OCI-LY1 (cell line): ENCODE measurements around the gene ZHX3.

Experiments
- H2AFZ ChIP-seq: fragments of 200-600 bp; sonication (generic), shearing (Covaris generic); 2 replicates; pipeline ENCODE4 v1.6.0; 2014; ENCODE audit warnings: antibody characterized with exemption, mild to moderate bottlenecking, low read length
- H3F3A ChIP-seq: fragments of 200-600 bp; sonication (generic), shearing (Covaris generic); 2 replicates; pipeline ENCODE4 v1.6.0; 2014; ENCODE audit warnings: mild to moderate bottlenecking, antibody characterized with exemption, low read length, moderate library complexity; ENCODE audit not compliant: insufficient read depth
- H3K27ac ChIP-seq: fragments of 200-600 bp; sonication (generic); 2 replicates; pipeline ENCODE4 v1.5.1; 2014; ENCODE audit warnings: low read length, mixed run types, mild to moderate bottlenecking, low read depth; ENCODE audit not compliant: poor library complexity, severe bottlenecking
- H3K27me3 ChIP-seq: fragments of 200-600 bp; sonication (generic); 2 replicates; pipeline ENCODE4 v1.6.0; 2014; ENCODE audit warnings: antibody characterized with exemption, mild to moderate bottlenecking, low read length, moderate library complexity; ENCODE audit not compliant: insufficient read depth
- H3K36me3 ChIP-seq: fragments of 200-600 bp; sonication (generic); 2 replicates; pipeline ENCODE4 v1.6.1; 2014; ENCODE audit warnings: mild to moderate bottlenecking, antibody characterized with exemption, low read length, moderate library complexity, mixed read lengths; ENCODE audit not compliant: insufficient read depth
- H3K4me1 ChIP-seq: fragments of 200-600 bp; sonication (generic); 2 replicates; pipeline ENCODE4 v1.5.1; 2014; ENCODE audit warnings: mild to moderate bottlenecking, low read length, moderate library complexity; ENCODE audit not compliant: insufficient read depth, severe bottlenecking
- H3K4me2 ChIP-seq: fragments of 200-600 bp; sonication (generic), shearing (Covaris generic); 2 replicates; pipeline ENCODE4 v1.6.1; 2014; ENCODE audit warnings: low read length
- H3K4me3 ChIP-seq: fragments of 200-600 bp; sonication (generic); 2 replicates; pipeline ENCODE4 v1.5.1; 2014; ENCODE audit warnings: low read length, low read depth, mild to moderate bottlenecking, mixed read lengths; ENCODE audit not compliant: poor library complexity, severe bottlenecking
- H3K79me2 ChIP-seq: fragments of 200-600 bp; shearing (Covaris generic); 2 replicates; pipeline ENCODE4 v1.6.1; 2016; ENCODE audit warnings: mixed run types, low read length, mixed read lengths; ENCODE audit not compliant: insufficient read depth
- H3K9ac ChIP-seq: fragments of 200-600 bp; sonication (generic), shearing (Covaris generic); 2 replicates; pipeline ENCODE4 v1.6.1; 2014; ENCODE audit warnings: mild to moderate bottlenecking, low read length, mixed read lengths
- H3K9me2 ChIP-seq: fragments of 200-600 bp; sonication (generic), shearing (Covaris generic); 2 replicates; pipeline ENCODE4 v1.6.1; 2014; ENCODE audit warnings: low read depth, mild to moderate bottlenecking, low read length, mixed read lengths
- H3K9me3 ChIP-seq: fragments of 200-600 bp; shearing (Covaris generic); 2 replicates; pipeline ENCODE4 v1.6.1; 2014; ENCODE audit warnings: low read length, mixed read lengths
- H4K20me1 ChIP-seq: fragments of 200-600 bp; sonication (generic), shearing (Covaris generic); 2 replicates; pipeline ENCODE4 v1.6.0; 2016; ENCODE audit warnings: mild to moderate bottlenecking, low read length; ENCODE audit not compliant: insufficient read depth
- CTCF ChIP-seq: fragments of 200-600 bp; sonication (generic), shearing (Covaris generic); IDR thresholded peaks from 2 replicates; pipeline ENCODE4 v1.5.1; 2017; ENCODE audit warnings: mild to moderate bottlenecking, antibody characterized with exemption, low read length, moderate library complexity, mixed read lengths
- EZH2 ChIP-seq: fragments of 200-600 bp; sonication (generic), shearing (Covaris generic); IDR thresholded peaks from 2 replicates; pipeline ENCODE4 v1.8.0; 2017; ENCODE audit warnings: borderline replicate concordance, mixed run types, mild to moderate bottlenecking, antibody characterized with exemption, low read length, moderate library complexity, mixed read lengths

Gene ZHX3

DNA sequence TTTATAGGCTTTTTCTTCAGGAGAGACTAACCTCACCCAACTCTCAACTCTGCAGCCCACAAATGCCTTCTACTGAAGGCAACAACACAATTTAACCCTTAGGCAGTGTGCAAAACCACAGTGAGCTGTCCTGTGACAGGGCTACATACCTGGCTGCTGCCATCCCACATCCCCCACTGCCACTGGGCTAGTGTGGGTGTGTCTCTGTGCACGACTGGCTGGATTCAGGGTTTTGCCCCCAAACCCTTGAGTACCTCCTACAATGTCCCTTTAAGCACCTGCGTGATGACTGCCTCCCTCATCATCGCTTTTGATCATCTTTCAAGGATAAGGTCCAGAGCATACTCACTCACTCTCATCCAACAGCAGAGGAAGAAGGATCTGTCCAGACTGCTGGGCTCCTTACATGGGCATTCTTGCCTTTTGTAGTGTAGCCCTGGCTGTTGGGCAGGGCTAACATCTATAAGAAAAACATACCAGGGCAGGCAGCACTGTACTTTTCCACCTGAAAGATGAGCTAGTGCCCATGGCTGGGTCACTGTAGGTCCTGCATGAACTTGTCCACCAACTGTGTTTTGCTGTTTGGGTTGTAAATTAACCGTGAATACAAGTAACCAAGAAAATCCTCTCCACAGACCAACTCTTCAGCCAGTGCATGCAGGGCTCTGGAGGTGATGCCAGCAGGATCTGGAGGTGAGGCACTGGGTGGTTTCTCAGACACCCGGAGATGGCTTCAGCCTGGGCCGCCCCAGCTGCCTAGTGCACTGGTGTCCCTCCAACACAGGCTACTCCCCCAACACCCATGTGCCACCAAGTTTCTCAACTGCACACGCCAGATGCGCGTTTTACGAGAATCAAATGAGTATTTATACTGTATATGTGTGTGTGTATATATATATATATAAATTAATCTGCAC is 135.0 kb downstream of the ZHX3 start:
- peaks cover 9% of the 10 kb centered on the region; the same call in 1 of the 2 replicates for H3K36me3 ChIP-seq
- no peaks in the 10 kb centered on the region for H3K27me3 ChIP-seq
- no peak overlapping the region for H3K4me2 ChIP-seq
- H3K79me2 ChIP-seq, result no peaks in the 10 kb centered on the region
- TF ChIP-seq EZH2 (no peak), CTCF (no peak)
- no peaks in the 10 kb centered on the region for H3K9me3 ChIP-seq
- H2AFZ ChIP-seq, result no peak overlapping the region
- H3K27ac ChIP-seq, result no peak overlapping the region
- no peaks in the 10 kb centered on the region for H4K20me1 ChIP-seq
- H3K9ac ChIP-seq, result no peak overlapping the region
- H3F3A ChIP-seq, result no peaks in the 10 kb centered on the region
- no peaks in the 10 kb centered on the region for H3K9me2 ChIP-seq
- no peaks in the 10 kb centered on the region for H3K4me1 ChIP-seq
- no peak overlapping the region for H3K4me3 ChIP-seq

DNA sequence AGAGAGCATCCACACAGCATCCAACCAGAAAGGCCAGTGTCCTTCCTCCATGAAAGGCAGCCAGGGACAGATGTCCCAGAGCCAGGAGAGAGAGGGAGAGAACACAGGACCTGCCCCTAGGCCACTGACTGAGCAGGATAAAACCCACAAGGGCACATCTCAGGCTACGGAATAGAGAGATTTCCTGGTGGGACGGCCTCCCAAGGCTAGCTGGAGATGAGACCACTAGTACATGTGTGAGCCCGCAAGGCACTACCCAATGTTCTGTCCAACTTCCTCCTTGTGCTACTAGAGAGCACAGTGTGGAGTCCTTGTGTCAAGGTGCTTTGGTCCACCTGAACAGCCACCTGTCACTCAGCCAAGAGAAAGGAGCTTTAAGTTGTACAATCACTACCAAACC is 136.0 kb downstream of the ZHX3 start:
- Histone ChIP-seq H3F3A (no peaks in the 10 kb centered on the region), H3K4me2 (no peak overlapping the region), H3K9ac (no peak overlapping the region), H3K27me3 (no peaks in the 10 kb centered on the region), H3K9me3 (no peaks in the 10 kb centered on the region), H4K20me1 (no peaks in the 10 kb centered on the region), H3K27ac (no peak overlapping the region), H3K9me2 (no peaks in the 10 kb centered on the region), H2AFZ (no peak overlapping the region), H3K4me1 (no peaks in the 10 kb centered on the region), H3K36me3 (peaks cover 19% of the 10 kb centered on the region; the same call in 1 of the 2 replicates), H3K4me3 (no peak overlapping the region), H3K79me2 (no peaks in the 10 kb centered on the region)
- TF ChIP-seq CTCF (no peak), EZH2 (no peak)

DNA sequence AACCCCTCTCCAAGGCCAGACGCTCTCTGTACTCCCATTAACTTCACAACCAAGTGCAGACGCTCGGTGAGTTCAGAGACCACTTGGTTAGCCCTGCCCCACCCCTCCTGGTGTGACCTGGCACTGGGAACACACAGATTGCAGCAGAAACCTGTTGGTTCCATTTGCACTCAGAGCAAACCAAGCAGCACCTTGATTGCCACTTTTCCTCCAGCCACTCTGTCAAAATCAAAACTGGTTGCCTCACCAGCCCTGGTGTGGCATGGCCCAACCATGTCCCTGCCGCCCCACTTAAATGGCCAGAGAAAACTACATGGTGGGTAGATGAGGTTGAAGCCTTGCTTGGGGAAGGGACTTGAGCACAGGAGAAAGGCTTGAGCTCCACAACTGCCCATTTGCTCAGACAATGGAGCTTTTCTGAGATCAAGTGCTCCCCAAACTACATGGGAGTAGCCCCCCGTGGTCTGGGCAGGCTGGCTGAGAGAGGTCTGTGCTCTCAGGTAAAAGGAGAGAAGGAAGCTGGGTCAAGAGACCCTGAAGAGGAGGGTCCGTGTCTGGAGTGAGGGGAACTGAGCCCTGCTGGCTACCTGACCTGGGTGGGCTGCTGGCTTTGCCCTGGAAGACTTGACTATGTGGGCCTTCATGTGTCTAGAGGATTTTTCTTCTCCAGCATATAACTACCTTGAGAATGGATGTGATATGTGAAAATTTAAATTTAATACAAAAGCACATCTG is 136.8 kb downstream of the ZHX3 start:
- Histone ChIP-seq H3F3A (no peaks in the 10 kb centered on the region), H3K4me2 (no peak overlapping the region), H3K4me1 (no peaks in the 10 kb centered on the region), H3K9me2 (no peaks in the 10 kb centered on the region), H4K20me1 (no peaks in the 10 kb centered on the region), H3K4me3 (no peak overlapping the region), H3K27ac (no peak overlapping the region), H2AFZ (no peak overlapping the region), H3K9me3 (no peaks in the 10 kb centered on the region), H3K36me3 (peaks cover 27% of the 10 kb centered on the region; the same call in 1 of the 2 replicates), H3K9ac (no peak overlapping the region), H3K27me3 (no peaks in the 10 kb centered on the region), H3K79me2 (no peaks in the 10 kb centered on the region)
- no peak for TF ChIP-seq EZH2
- no peak for TF ChIP-seq CTCF
